GM18909 (cell line): ENCODE data around the gene TSPYL6.

Experiments
- ATAC-seq: cut with Tn5 transposase; IDR thresholded peaks from one replicate; pipeline ENCODE4 v1.9.1; 2021; ENCODE audit warnings: mild to moderate bottlenecking; ENCODE audit not compliant: unreplicated experiment, poor library complexity

The TSPYL6 gene

GRCh38 chr2:54207666-54208195 lies 48.3 kb downstream of the TSPYL6 start:
- no peak for ATAC-seq

GRCh38 chr2:54206596-54206995 lies 49.4 kb downstream of the TSPYL6 start:
- ATAC-seq: no peak

- no peak for ATAC-seq
Observed at GRCh38 chr2:54204476-54204875, 51.6 kb downstream of the TSPYL6 start.
